Medulla oblongata (tissue), 1 donor: ENCODE measurements around the gene MPG.

Source experiments
- DNase-seq: peaks from one replicate; pipeline ENCODE4 v3.0.0-alpha.2; 2015; ENCODE audit errors: extremely low spot score

Gene MPG

GRCh38 chr16:50769-51591 is 27.0 kb upstream of the MPG start:
- no peak for DNase-seq

GRCh38 chr16:53346-54236 is 24.4 kb upstream of the MPG start, which contains the start of the genes POLR3K and SNRNP25:
TSS of gene POLR3K (minus strand) at chr16:53608. CDS start at chr16:53586, 22 bp downstream.
TSS of gene SNRNP25 (plus strand) at chr16:53828. CDS start at chr16:54017, 189 bp downstream.
- peak; percentile 98 for DNase-seq

GRCh38 chr16:54237-54581 is 23.8 kb upstream of the MPG start:
- DNase-seq, result no peak

- DNase-seq, result no peak
These were observed 22.4 kb upstream of the MPG start for GRCh38 chr16:55571-56136.

- no peak for DNase-seq
These were observed 21.6 kb upstream of the MPG start for GRCh38 chr16:56231-56927.

- DNase-seq, result no peak
These were observed 20.3 kb upstream of the MPG start for GRCh38 chr16:57711-58110.

GRCh38 chr16:58491-59439 is 19.3 kb upstream of the MPG start:
- no peak for DNase-seq

GRCh38 chr16:59440-60059 is 18.5 kb upstream of the MPG start:
- DNase-seq, result no peak

- DNase-seq, result no peak
These were observed 17.9 kb upstream of the MPG start for GRCh38 chr16:60166-60565.

GRCh38 chr16:60929-61878 is 16.8 kb upstream of the MPG start:
- DNase-seq, result no peak

- DNase-seq, result no peak
These were observed 16.1 kb upstream of the MPG start for GRCh38 chr16:61879-62281.

- no peak for DNase-seq
These were observed 15.6 kb upstream of the MPG start for GRCh38 chr16:62283-62967.

- no peak for DNase-seq
These were observed 15.0 kb upstream of the MPG start for GRCh38 chr16:62968-63391.

- DNase-seq, result no peak
These were observed 14.6 kb upstream of the MPG start for GRCh38 chr16:63466-63865.

- no peak for DNase-seq
These were observed 13.8 kb upstream of the MPG start for GRCh38 chr16:63998-64913.

- DNase-seq, result no peak
These were observed 13.1 kb upstream of the MPG start for GRCh38 chr16:64914-65255.

GRCh38 chr16:65745-66144 is 12.3 kb upstream of the MPG start:
- DNase-seq, result peak; percentile 90
